Right ventricle myocardium inferior (tissue), 1 donor: Measurements from ENCODE around the gene MAP3K14. TPM values are rescaled to one million over a fixed set of nuclear protein-coding genes. Genes with fewer than 3 reads are reported as not detected.

Source experiments
- ATAC-seq: fragments of 200-7000 bp; cut with Tn5 transposase; one replicate; pipeline ENCODE4 v1.9.1; 2020; ENCODE audit warnings: mild to moderate bottlenecking, moderate library complexity
- DNase-seq: peaks from one replicate; pipeline ENCODE4 v3.0.0; 2021; ENCODE audit errors: missing footprints
- intact Hi-C: fragments of 100-400 bp; cut with DNase I; formaldehyde crosslinking; loops from one replicate; pipeline ENCODE4 v1.11.0; 2022
- total RNA-seq: library from RNA; stranded (reverse); fragmentation: NEBNext Ultra II Directional; extraction: Animal tissue kit (Norgen Biotek cat#: 25700); gene quantifications from one replicate; pipeline ENCODE4 v1.2.1, GENCODE V29; 2021
- donor health status: DM: no; HTN: yes; CAD: no; lungs with severe emphysema.

MAP3K14 gene
- total RNA-seq, 1 donor from 2014 or later = 14.4 TPM

- DNase-seq = no peak
- intact Hi-C loops = no loop called here
These were observed 26.5 kb downstream of the MAP3K14 start for GRCh38 chr17:45290269-45290765.

GRCh38 chr17:45289301-45290268 is 27.2 kb downstream of the MAP3K14 start:
- no peak for ATAC-seq
- DNase-seq = no peak
- intact Hi-C loops = no loop called here

More at GRCh38 chr17:45290269-45290765, 26.5 kb downstream of the MAP3K14 start:
- no peak for ATAC-seq

GRCh38 chr17:45288825-45289224 is 28.0 kb downstream of the MAP3K14 start:
- intact Hi-C loops = no loop called here
- ATAC-seq (peak; percentile 30), DNase-seq (no peak)

GRCh38 chr17:45287526-45288500 is 29.0 kb downstream of the MAP3K14 start:
- intact Hi-C loops = no loop called here
- peak; percentile 25 for ATAC-seq

GRCh38 chr17:45286286-45286685 is 30.5 kb downstream of the MAP3K14 start:
- no peak for DNase-seq
- intact Hi-C loops = no loop called here
- no peak for ATAC-seq

More at GRCh38 chr17:45287526-45288500, 29.0 kb downstream of the MAP3K14 start:
- no peak for DNase-seq

GRCh38 chr17:45284176-45285140 is 32.4 kb downstream of the MAP3K14 start:
- peak; percentile 88 for DNase-seq
- intact Hi-C loops = no loop called here
- ATAC-seq = peak; percentile 60

- no peak for ATAC-seq
- DNase-seq = no peak
- intact Hi-C loops = loop anchor here (2.0 kb wide), 1 partner anchor 31 kb away; no protein-coding TSS in a partner anchor
These were observed 33.1 kb downstream of the MAP3K14 start for GRCh38 chr17:45283711-45284110.

- peak; percentile 70 for ATAC-seq
- intact Hi-C loops = loop anchor here (2.0 kb wide), 1 partner anchor 32 kb away; no protein-coding TSS in a partner anchor
- DNase-seq = no peak
These were observed 33.9 kb downstream of the MAP3K14 start for GRCh38 chr17:45282683-45283644.

- DNase-seq (no peak), ATAC-seq (peak; percentile 35)
- intact Hi-C loops = loop anchor here (5.0 kb wide), 1 partner anchor 58 kb away; the partner anchor contains the start of gene FMNL1
These were observed 36.9 kb downstream of the MAP3K14 start for GRCh38 chr17:45279898-45280297.

GRCh38 chr17:45277992-45278391 is 38.8 kb downstream of the MAP3K14 start:
- intact Hi-C loops = loop anchor here (1.0 to 5.0 kb wide), 3 partner anchors 39 to 107 kb away; partner anchors contain the start of genes FMNL1 and MAP3K14
- ATAC-seq (peak; percentile 72), DNase-seq (no peak)

GRCh38 chr17:45277216-45277849 is 39.5 kb downstream of the MAP3K14 start:
- DNase-seq (peak; percentile 98), ATAC-seq (peak; percentile 71)
- intact Hi-C loops = loop anchor here (1.0 to 5.0 kb wide), 3 partner anchors 39 to 108 kb away; partner anchors contain the start of genes FMNL1 and MAP3K14

- ATAC-seq = no peak
These were observed 40.8 kb downstream of the MAP3K14 start for GRCh38 chr17:45276031-45276430.

GRCh38 chr17:45274033-45274432 is 42.8 kb downstream of the MAP3K14 start:
- ATAC-seq (no peak), DNase-seq (no peak)
- intact Hi-C loops = no loop called here

More at GRCh38 chr17:45276031-45276430, 40.8 kb downstream of the MAP3K14 start:
- intact Hi-C loops = loop anchor here (2.0 to 5.0 kb wide), 2 partner anchors 41 to 54 kb away; partner anchors contain the start of genes FMNL1 and MAP3K14
- DNase-seq = no peak

- no peak for ATAC-seq
- intact Hi-C loops = no loop called here
- no peak for DNase-seq
These were observed 43.3 kb downstream of the MAP3K14 start for GRCh38 chr17:45273551-45273957.

GRCh38 chr17:45271603-45272002 is 45.2 kb downstream of the MAP3K14 start:
- DNase-seq = no peak
- intact Hi-C loops = no loop called here
- no peak for ATAC-seq
